HG03571 (cell line): ENCODE measurements around the gene GRHL1.

Experiments used
- ATAC-seq: cut with Tn5 transposase; IDR thresholded peaks from one replicate; pipeline ENCODE4 v1.9.1; 2021; ENCODE audit not compliant: unreplicated experiment

The GRHL1 gene

GRCh38 chr2:9971105-9971818 lies 19.8 kb downstream of the GRHL1 start:
- ATAC-seq, result no peak

DNA sequence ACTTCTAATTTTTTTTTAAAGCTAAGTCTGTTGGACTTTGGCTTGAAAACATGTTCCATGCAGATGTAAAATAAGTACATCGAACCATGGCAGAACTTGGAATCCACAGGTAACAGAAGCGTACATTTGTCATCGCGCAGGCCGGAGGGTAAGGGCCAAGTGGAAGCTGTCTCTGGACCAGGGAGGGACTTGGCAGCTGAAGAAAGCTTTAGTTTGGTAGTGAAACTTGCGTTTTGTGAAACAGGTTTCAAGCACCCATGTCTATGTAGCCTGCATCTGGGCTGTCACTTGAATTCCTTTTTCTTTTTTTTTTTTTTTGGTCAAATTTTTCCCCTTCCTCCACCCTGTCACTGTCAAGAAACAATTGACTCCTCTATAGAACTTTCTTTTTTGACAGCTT lies 20.4 kb downstream of the GRHL1 start:
- no peak for ATAC-seq

DNA sequence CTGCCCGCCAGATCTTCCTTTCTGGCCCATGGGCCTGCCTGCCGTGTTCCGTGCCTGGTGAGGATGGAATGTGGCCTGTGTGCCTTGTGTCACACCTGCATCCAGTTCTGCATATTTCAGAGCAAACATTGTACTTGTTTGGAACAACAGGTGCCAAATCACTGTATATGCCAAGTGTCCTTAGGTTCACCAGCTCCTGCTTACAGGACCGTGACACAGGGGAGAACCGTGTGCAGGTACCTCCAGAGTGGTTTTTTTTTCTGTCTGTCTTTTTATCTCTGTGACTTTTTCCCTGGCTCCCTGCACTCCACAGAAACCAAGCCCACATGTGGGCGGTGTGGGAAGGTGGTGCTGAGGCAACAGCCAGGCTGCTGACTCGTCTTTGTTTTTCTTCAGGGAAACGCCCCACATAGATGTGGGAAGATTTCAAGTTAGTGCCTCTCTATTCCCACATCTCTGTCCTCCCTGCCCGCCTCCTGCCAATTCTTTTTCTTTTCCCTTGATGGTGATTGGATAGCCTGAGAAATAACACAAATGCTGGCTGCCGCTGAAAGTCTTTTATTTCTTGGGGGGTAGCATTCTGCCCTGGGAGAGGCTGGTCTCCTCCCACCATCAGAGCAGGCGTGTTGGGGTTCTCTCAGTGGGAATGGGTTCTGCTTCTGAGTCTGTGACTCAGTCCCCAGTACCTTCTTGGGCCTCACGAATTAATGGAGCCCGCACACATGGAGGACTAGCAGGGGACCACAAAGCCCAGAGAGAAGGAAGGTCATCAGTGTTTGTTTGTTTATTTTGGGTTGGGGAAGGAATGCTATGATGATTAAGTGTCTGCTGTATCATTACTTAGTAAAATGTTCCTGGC lies 21.4 kb downstream of the GRHL1 start:
- ATAC-seq, result no peak

DNA sequence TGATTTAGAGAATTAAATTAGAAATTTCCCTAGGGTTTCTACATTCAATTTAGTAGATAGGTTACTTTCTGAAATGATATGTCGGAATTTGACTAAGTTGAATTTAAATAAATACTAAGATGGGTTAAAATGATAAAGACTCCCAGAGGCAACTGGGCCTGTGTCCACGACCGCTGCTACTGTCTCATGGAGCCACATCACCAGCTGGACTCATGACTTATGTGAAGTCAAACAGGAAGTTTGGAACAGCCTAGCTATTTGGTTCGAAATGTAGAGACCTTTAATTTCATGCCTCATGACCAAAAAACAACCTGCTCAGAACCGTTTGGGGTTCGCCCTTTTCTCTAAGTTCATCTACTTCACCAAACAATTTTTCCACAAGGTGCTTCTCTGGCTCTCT lies 22.2 kb downstream of the GRHL1 start:
- ATAC-seq, result no peak

DNA sequence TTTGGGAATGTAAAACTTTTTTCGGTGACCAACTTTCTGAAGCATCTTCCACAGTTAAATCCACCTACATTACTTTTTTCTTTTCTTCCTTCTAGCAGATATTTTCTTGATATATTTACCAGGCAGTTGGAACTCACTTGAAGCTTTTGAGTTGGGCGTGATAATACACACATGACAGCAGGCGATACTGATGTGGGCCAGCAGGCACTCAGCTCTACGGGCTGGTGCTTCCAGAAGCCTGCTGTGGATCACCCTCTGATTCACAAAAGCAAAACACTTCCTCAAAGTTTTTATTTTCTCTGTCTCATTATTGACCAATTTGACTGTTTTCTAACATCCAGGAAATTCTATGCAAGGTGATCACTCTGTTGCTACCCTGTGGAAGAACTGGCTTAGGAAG lies 22.9 kb downstream of the GRHL1 start:
- no peak for ATAC-seq

GRCh38 chr2:9975328-9975727 lies 23.8 kb downstream of the GRHL1 start:
- no peak for ATAC-seq

DNA sequence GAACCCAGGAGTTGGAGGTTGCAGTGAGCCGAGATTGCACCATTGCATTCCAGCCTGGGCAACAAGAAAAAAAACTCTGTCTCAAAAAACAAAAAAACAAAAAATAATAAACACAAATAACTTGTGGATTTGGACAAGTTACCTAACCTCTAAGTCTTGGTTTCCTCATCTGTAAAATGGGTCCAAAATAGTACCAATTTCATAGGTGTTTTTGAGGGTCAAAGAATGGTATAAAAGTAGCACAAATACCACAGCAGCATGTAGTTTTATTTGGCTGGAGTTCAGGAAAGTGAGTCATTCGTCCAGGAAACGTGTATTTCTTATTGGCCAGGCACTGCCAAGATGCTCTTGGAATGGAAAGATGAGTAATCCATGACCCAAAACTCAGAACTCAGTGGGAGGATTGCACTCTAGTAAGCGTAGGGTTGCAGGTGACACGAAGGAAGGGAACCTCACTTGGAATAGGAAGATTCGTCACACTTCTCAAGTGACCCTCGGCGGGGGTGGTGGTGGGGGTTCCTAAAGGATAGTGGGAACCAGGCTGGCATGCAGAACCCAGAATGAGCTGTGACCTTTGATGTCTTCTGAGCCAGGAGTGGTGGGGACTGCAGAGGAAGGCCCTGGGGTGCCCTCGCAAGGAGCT lies 24.4 kb downstream of the GRHL1 start:
- no peak for ATAC-seq

- no peak for ATAC-seq
Measured at GRCh38 chr2:9979977-9980376, 28.5 kb downstream of the GRHL1 start.

GRCh38 chr2:9980520-9980919 lies 29.0 kb downstream of the GRHL1 start:
- ATAC-seq, result no peak

GRCh38 chr2:9981655-9982054 lies 30.2 kb downstream of the GRHL1 start:
- ATAC-seq, result no peak

DNA sequence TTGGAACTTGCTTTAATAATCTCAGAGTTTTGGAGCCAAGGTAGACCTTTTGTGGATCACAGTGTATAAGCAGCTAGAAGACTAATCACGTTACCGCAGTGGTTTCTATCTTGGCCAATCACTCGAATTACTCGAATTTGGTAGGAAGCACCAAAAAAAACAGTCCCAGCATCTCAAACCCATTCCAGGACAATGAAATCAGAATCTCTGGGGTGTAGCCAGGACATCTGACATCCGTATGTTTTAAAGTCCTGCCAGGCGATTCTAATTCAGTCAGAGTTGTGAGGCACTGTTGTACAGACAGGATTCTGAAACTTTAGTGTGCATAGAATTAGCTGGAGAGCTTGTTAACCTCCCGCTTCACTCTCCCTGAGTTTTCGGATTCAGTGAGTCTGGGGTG lies 30.8 kb downstream of the GRHL1 start:
- no peak for ATAC-seq

DNA sequence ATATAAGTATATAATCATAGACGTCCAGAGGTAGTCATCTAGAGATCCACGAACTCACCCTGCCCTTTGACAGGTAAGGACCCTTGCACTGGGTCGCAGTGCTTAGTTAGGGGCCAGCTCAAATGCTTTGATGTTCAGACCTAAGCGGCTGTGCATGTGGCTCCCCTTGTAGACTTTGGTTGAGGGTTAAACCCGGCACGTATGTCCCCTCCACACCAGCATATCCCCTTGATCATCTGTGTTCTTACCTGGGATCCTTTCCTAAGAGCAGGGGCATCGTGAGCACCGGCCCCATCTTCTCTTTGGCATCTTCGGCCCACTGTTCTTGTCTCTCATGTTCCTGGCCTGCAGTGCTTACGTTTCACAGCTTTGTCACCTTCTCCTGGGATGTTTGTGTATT lies 31.4 kb downstream of the GRHL1 start:
- ATAC-seq, result no peak

GRCh38 chr2:9983401-9984216 lies 32.1 kb downstream of the GRHL1 start:
- no peak for ATAC-seq

DNA sequence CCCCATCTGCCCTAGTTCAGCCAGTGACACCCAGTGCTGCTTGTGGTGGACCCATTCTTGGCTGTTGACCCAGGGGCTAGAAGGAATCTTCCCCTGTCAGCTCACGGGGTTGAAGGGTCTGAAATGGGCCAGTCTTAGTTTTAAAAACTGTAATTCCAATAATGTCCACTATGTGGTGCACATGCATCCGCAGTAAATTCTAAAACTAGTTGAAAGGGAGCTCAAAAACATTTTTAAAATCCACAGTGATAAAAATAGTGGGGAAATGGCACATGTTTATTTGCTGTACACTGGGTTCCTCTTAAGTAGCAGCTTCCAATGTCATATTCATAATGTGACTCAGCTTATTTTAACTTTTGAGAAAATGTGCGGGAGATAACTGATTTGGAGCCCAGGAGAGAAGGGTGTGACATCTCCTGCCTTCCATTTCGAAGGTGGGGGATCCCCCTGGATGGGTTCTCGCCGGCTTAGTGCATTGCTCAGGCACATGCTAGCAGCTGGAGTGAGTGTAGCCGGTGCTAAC lies 32.8 kb downstream of the GRHL1 start:
- no peak for ATAC-seq

DNA sequence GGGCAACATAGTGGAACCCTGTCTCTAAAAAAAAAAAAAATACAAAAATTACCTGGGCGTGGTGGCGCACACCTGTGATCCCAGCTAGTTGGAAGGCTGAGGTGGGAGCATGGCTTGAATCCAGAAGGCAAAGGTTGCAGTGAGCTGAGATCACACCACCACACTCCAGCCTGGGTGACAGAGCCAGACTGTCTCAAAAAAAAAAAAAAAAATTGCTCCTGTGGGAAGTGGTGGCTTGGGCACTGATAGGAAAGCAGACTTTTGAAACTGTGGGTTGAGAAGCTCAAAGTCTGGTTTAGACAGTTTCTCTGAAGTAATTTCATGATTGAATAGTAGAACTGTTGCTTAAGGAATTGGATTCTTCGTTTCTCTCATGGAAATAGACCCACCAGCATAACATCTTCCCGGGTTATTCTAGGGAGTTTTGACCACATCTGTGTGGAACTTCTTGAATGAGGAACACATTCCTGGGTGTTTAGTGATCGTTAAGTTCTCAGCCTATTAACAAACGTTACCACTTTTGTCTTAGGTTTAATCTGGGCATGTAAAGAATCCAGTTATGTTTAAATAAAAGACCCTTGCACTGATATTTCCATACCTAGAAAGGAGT lies 33.5 kb downstream of the GRHL1 start:
- ATAC-seq, result no peak

GRCh38 chr2:9985531-9986328 lies 34.2 kb downstream of the GRHL1 start:
- no peak for ATAC-seq

- ATAC-seq, result no peak
Measured at GRCh38 chr2:9988320-9988719, 36.8 kb downstream of the GRHL1 start.

DNA sequence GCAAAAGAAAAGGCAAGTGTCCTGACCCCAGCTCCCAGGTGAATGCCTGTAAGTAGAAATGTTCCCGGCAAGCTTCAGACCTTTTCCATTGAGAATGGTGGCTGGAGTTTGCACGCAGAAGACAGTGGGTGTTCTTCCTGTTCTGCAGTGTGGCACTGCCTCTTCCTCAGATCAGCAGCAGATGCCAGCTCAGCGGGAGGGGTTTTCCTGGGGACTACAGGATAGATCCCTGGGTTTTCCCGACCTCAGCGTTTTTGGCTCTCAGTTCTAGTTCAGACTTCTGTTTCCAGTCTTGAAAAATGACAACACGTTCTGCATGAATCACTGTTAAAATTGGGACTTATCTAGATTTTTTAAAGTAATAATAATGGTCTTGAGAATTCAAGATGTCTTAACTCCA lies 39.2 kb downstream of the GRHL1 start:
- no peak for ATAC-seq

DNA sequence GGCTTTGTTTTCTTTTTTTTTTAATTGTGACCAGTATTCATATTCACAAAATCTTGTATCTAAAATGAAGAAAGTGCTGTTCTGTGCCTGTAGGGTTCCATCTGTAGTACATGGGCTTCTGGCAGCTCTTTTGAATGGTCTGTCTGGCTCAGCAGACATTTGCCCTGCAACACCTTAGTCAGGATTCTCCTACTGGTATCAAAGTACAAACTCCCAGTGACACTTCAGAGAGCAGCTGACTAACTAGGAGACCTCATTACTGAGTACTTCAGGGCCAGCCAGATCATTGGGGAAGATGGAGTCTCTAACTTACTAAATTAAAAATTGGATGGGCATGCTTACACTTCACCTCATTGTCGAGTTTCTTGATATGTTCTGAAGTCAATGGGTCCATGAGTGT lies 39.7 kb downstream of the GRHL1 start:
- ATAC-seq, result no peak

DNA sequence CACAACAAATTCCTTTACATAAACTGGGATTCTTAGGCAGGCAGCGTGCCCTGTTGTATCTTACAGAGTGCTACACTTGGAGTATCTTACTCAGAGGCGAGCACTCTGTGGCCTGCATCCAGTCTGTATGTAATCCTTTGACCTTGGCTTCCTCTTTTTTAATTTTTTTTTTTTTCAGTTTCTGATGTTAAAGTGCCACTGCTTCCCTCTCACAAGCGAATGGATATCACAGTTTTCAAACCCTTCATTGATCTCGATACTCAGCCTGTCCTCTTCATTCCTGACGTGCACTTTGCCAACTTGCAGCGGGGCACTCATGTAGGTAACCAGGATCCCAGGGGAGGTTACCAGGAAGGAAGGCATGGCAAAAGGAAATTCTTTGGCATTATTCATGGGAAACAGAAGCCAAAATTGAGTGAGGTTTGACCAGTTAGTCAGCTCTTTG lies 40.4 kb downstream of the GRHL1 start:
- no peak for ATAC-seq
